ENCODE measurements around the gene VPS45. TPM values are rescaled to one million over a fixed set of nuclear protein-coding genes. Genes with fewer than 3 reads are reported as not detected.
"Not testable (repeated sequence)": the region's sequence is repeated elsewhere in the genome, so short reads cannot be mapped to it uniquely, and the experiment has no call there.

The VPS45 gene
- total and polyA plus RNA-seq, 2 donors from 2014 or later, result 33.1 to 41.7 TPM

- Histone ChIP-seq H3K36me3 (ENCODE audit: control insufficient read depth in 2 of 3, insufficient read depth in 3 of 3, low read length in 3 of 3) (no peaks in the 10 kb centered on the region), H3K27ac (ENCODE audit: low read depth in 2 of 2, low read length in 2 of 2) (no peak overlapping the region), H3K9ac (ENCODE audit: low read length in 3 of 3) (no peak overlapping the region), H3K4me1 (ENCODE audit: control insufficient read depth in 2 of 3, insufficient read depth in 2 of 3, low read depth in 1 of 3, low read length in 3 of 3) (no peaks in the 10 kb centered on the region), H3K27me3 (ENCODE audit: control insufficient read depth, insufficient read depth, low read length) (no peaks in the 10 kb centered on the region), H3K9me3 (ENCODE audit: control insufficient read depth in 2 of 3, insufficient read depth in 1 of 3, low read length in 3 of 3) (no peaks in the 10 kb centered on the region), H3K4me3 (ENCODE audit: low read length in 3 of 3) (no peak overlapping the region)
- intact Hi-C loops (cut with DNase I), result no loop called here
- TF ChIP-seq, protein P1, sequence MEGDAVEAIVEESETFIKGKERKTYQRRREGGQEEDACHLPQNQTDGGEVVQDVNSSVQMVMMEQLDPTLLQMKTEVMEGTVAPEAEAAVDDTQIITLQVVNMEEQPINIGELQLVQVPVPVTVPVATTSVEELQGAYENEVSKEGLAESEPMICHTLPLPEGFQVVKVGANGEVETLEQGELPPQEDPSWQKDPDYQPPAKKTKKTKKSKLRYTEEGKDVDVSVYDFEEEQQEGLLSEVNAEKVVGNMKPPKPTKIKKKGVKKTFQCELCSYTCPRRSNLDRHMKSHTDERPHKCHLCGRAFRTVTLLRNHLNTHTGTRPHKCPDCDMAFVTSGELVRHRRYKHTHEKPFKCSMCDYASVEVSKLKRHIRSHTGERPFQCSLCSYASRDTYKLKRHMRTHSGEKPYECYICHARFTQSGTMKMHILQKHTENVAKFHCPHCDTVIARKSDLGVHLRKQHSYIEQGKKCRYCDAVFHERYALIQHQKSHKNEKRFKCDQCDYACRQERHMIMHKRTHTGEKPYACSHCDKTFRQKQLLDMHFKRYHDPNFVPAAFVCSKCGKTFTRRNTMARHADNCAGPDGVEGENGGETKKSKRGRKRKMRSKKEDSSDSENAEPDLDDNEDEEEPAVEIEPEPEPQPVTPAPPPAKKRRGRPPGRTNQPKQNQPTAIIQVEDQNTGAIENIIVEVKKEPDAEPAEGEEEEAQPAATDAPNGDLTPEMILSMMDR (IDR thresholded peaks at IDR 0.05; ENCODE audit: borderline replicate concordance, extremely low read depth, insufficient read depth), result no peak
- DNase-seq (no peak), FAIRE-seq (no peak)
Observed at GRCh38 chr1:150034336-150034735, 33.2 kb upstream of the VPS45 start.

GRCh38 chr1:150049926-150050325 lies 17.6 kb upstream of the VPS45 start:
- DNase-seq, result no peak
- Histone ChIP-seq H3K9ac (ENCODE audit: low read length in 3 of 3) (no peak overlapping the region), H3K9me3 (ENCODE audit: control insufficient read depth in 2 of 3, insufficient read depth in 1 of 3, low read length in 3 of 3) (no peaks in the 10 kb centered on the region), H3K27me3 (ENCODE audit: control insufficient read depth, insufficient read depth, low read length) (no peaks in the 10 kb centered on the region), H3K4me1 (ENCODE audit: control insufficient read depth in 2 of 3, insufficient read depth in 2 of 3, low read depth in 1 of 3, low read length in 3 of 3) (no peaks in the 10 kb centered on the region), H3K4me3 (ENCODE audit: low read length in 3 of 3) (no peak overlapping the region), H3K36me3 (ENCODE audit: control insufficient read depth in 2 of 3, insufficient read depth in 3 of 3, low read length in 3 of 3) (no peaks in the 10 kb centered on the region), H3K27ac (ENCODE audit: low read depth in 2 of 2, low read length in 2 of 2) (no peak overlapping the region)
- TF ChIP-seq, protein P1 (IDR thresholded peaks at IDR 0.05; ENCODE audit: borderline replicate concordance, extremely low read depth, insufficient read depth), result no peak
- intact Hi-C loops (cut with DNase I), result loop anchor here (5.0 kb wide), 1 partner anchor 88 kb away; no protein-coding TSS in a partner anchor
- no peak for FAIRE-seq

DNA sequence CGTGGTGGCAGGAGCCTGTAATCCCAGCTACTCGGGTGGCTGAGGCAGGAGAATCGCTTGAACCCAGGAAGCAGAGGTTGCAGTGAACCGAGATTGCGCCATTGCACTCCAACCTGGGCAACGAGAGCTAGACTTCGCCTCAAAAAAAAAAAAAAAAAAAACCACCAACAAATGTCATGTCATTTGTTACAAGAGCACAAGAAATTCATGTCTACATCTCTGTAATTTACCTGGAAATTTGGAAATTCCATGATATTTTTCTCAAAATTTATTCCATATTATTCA lies 16.5 kb upstream of the VPS45 start:
- TF ChIP-seq, protein P1 (IDR thresholded peaks at IDR 0.05; ENCODE audit: borderline replicate concordance, extremely low read depth, insufficient read depth), result no peak
- intact Hi-C loops (cut with DNase I), result no loop called here
- FAIRE-seq (no peak), DNase-seq (no peak)
- no peaks in the 10 kb centered on the region for H3K27me3 ChIP-seq (ENCODE audit: control insufficient read depth, insufficient read depth, low read length)
- H3K4me1 ChIP-seq (ENCODE audit: control insufficient read depth in 2 of 3, insufficient read depth in 2 of 3, low read depth in 1 of 3, low read length in 3 of 3), result no peaks in the 10 kb centered on the region
- H3K36me3 ChIP-seq (ENCODE audit: control insufficient read depth in 2 of 3, insufficient read depth in 3 of 3, low read length in 3 of 3), result no peaks in the 10 kb centered on the region
- no peak overlapping the region for H3K27ac ChIP-seq (ENCODE audit: low read depth in 2 of 2, low read length in 2 of 2)
- H3K4me3 ChIP-seq (ENCODE audit: low read length in 3 of 3), result no peak overlapping the region
- no peaks in the 10 kb centered on the region for H3K9me3 ChIP-seq (ENCODE audit: control insufficient read depth in 2 of 3, insufficient read depth in 1 of 3, low read length in 3 of 3)
- H3K9ac ChIP-seq (ENCODE audit: low read length in 3 of 3), result no peak overlapping the region

- H3K27ac ChIP-seq (ENCODE audit: low read depth in 2 of 2, low read length in 2 of 2); DNase-seq; H3K9ac ChIP-seq (ENCODE audit: low read length in 3 of 3); H3K9me3 ChIP-seq (ENCODE audit: control insufficient read depth in 2 of 3, insufficient read depth in 1 of 3, low read length in 3 of 3); H3K36me3 ChIP-seq (ENCODE audit: control insufficient read depth in 2 of 3, insufficient read depth in 3 of 3, low read length in 3 of 3); intact Hi-C loops (cut with DNase I); H3K4me1 ChIP-seq (ENCODE audit: control insufficient read depth in 2 of 3, insufficient read depth in 2 of 3, low read depth in 1 of 3, low read length in 3 of 3); FAIRE-seq; H3K4me3 ChIP-seq (ENCODE audit: low read length in 3 of 3); H3K27me3 ChIP-seq (ENCODE audit: control insufficient read depth, insufficient read depth, low read length): not testable (repeated sequence)
Observed at GRCh38 chr1:150051905-150052412, 15.6 kb upstream of the VPS45 start.

Measured in kidney (tissue), 14 donors.